NCI-H2171 treated with DMSO at 0.1 percent for 48 hours (cell line): Measurements from ENCODE around the gene FAM151A.
"Not testable (repeated sequence)": the region's sequence is repeated elsewhere in the genome, so short reads cannot be mapped to it uniquely, and the experiment has no call there.

ENCODE experiments used
- DNase-seq: peaks from one replicate; lab custom pipeline; 2025; lab: John Stamatoyannopoulos, UW

The FAM151A gene

DNA sequence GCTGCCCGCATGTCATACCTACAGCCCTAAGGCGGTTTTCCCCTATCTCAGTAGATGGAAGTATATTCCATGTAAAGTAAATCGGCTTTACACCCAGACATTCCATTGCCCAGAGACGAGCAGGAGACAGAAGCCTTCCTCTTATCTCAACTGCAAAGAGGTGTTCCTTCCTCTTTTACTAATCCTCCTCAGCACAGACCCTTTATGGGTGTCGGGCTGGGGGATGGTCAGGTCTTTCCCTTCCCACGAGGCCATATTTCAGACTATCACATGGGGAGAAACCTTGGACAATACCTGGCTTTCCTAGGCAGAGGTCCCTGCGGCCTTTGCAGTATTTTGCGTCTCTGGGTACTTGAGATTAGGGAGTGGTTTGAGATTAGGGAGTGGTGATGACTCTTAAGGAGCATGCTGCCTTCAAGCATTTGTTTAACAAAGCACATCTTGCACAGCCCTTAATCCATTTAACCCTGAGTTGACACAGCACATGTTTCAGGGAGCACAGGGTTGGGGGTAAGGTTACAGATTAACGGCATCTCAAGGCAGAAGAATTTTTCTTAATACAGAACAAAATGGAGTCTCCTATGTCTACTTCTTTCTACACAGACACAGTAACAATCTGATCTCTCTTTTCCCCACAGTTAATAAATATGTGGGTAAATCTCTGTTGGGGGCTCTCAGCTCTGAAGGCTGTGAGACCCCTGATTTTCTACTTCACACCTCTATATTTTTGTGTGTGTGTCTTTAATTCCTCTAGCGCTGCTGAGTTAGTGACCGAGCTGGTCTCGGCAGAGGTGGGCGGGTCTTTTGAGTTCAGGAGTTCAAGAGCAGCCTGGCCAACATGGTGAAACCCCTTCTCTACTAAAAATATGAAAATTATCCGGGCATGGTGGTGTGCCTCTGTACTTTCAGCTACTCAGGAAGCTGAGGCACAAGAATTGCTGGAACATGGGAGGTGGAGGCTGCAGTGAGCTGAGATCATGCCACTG, 13.4 kb upstream of the FAM151A start:
- not testable (repeated sequence) for DNase-seq

DNA sequence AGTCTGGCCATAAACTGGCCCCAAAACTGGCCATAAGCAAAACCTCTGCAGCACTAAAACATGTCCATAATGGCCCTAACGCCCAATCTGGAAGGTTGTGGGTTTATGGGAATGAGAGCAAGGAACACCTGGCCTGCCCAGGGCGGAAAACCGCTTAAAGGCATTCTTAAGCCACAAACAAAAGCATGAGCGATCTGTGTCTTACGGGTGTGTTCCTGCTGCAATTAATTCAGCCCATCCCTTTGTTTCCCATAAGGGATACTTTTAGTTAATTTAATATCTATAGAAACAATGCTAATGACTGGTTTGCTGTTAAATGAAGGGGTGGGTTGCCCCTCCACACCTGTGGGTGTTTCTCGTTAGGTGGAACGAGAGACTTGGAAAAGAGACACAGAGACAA, 12.5 kb upstream of the FAM151A start:
- not testable (repeated sequence) for DNase-seq

DNA sequence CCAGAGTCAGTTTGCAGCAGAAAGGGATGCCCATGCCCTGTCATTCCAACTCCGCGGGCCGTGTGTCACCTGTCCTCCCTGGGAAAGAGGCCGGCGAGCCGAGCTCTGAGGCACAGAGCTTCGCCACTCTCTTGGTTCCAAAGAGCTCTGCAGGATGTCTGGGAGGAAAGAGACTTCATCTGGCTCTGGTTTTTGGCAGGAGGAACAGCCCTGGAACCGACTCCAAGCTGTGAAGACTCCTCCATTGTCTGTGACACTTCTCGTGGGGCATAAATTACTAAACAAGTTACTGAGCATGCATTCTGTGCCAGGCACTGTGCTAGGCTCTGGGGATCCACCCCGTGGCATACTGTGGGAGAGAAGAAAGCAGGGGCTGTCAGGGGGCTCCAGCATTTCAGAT, 3.9 kb upstream of the FAM151A start:
- no peak for DNase-seq

DNA sequence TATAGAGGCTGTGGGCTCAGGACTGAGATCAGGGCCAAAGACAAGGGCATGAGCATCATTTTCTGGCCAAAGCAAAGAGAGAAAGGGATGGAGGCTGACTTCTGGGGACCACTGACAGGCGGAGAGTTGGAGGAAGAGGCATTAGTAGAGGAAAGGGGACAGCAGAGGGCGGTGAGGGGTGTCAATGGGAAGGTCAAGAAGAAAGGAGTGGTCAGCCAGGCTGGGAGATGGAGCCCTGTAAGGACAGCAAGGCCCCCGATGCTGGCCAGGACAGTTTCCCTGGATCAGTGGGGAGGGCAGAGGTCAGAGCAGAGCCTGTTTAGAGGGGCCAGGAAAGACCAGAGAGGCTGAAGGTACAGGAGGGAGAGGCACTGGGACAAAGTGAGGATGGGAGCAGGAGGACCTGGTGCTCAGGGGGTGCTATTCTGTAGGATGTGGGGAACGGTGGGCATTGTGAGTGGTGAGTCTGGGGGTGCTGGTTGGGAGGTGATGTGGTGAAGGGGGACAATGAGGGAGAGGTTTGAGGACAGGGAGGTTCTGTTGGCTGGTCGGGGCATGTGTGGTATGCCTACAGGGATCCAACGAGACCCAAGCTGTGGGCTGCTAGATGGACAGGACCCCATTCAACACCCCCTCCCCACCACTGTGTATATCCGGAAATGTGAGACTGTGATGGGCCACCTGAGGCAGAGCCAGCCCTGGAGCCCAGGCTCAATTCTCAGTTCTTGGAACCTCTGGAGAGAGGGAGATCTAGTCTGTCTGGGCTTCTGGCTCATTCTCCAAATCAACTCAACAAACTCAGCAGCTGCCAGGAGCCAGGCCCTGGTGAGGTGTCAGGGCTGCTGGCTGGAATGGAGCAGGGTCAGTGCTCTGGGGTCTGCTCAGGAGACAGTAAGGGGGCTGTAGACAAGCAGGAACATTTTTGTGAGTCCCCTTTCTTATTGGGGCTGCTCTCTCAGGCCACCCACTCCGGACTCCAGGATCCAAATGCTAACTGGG, 1.4 kb upstream of the FAM151A start:
- DNase-seq: no peak

DNA sequence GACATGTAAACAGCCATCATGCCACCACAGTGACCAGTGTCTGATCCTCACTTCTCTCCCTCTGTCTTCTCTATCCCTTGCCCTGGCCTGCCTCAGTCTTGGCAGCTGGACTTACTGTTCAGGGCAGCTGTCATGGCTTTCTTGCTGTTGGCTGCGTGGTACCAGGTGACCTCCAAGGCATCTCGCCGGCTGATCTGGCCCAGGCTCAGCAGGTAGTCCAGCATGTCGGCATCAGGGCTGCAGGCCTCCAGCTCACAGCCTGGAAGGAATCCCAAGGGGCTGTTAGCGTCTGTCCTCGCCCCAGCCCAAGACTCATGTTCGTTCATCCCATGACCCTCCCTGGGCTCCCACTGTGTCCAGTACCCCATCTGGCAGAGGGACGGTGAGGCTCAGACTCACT, 3.6 kb downstream of the FAM151A start:
- no peak for DNase-seq

DNA sequence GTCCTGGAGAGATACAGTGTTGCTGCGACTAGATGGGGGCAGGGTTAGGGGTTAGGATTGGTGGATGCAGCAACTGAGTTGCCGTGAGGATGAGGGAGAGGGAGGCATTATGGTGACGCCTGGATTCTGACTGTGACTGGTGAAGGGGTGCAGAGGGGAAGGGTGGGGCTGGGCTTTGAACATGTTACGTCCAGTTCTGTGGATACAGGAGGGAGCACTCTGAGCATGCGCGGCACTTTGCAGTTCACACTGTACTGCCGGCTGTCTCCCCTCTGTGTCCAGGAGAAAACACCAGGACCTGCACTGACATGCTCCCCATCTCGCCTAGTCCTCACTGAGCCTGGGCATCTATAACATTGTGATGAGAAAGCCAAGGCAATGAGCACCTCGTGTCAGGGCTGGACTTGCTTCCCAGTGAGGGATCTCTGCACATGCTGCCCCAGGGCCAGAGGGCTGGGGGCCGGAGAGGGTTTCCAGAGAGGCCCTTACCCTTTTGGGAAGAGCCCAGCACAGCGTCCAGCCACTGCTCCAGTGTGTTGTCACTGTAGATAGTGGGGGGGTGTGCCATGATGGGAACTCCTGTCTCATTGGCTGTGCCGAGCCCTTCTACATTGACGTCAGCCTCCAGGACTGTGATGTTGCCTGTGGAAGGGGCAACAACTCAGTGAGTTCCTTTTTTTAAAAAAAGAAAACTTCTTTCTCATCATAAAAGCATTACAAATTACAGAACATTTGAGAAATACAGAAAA, 7.6 kb downstream of the FAM151A start:
- no peak for DNase-seq

DNA sequence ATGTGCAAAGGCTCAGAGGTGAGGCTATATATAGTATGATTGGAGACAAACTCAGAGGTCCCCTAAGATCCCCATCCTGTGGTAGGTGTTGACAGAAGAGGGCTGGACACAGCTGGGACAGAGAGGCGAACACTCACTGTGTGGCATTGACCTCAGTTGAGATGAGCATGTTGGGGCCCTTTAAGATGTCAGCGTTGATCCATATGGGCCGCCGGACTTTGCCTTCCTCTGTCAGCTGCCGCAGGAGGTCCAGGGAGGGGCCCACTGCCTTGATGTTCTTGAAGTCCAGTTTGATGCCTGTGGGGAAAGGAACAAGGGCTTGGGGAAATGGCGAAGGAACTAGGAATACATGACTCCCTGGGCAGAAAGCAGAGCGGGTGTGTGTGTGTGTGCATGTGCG, 8.8 kb downstream of the FAM151A start:
- no peak for DNase-seq

DNA sequence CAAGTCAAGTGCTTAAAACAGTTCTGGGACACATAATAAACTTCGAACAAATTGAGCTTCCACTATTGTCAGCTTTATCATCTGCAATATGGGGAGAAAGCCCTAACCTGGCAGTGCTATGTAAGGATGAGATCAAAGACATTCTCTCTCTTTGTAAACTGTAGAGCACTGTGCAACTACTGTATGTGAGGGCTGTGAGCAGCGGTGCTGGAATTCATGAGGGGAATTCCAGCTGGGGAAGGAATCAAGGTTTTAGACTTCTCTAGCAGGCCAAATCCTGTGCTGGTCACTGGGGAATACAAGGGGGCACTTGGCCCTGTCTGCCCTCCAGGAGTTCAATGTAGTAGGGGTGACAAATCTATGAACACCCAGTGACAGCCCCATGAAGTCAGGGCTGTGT, 9.3 kb downstream of the FAM151A start:
- no peak for DNase-seq

DNA sequence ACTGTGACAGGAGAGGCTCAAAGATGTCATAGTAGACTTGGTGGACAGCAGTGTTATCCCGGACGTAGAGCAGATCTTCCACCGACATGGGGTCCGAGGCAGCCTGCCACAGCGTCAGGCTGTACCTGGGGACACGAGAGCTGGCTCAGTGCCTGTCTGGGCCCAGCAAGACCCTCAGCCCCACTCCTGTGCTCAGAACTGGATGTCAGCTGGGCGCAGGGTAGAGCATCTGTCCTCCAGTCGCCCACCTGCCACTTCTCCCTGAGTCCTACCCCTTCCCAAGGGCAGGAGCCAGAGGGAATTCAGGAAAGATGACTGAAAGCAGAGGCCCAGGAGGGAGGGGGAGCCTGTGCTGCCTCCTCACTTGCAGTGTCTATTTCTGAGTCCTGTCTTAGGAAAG, 11.7 kb downstream of the FAM151A start:
- peak; percentile 63 for DNase-seq

DNA sequence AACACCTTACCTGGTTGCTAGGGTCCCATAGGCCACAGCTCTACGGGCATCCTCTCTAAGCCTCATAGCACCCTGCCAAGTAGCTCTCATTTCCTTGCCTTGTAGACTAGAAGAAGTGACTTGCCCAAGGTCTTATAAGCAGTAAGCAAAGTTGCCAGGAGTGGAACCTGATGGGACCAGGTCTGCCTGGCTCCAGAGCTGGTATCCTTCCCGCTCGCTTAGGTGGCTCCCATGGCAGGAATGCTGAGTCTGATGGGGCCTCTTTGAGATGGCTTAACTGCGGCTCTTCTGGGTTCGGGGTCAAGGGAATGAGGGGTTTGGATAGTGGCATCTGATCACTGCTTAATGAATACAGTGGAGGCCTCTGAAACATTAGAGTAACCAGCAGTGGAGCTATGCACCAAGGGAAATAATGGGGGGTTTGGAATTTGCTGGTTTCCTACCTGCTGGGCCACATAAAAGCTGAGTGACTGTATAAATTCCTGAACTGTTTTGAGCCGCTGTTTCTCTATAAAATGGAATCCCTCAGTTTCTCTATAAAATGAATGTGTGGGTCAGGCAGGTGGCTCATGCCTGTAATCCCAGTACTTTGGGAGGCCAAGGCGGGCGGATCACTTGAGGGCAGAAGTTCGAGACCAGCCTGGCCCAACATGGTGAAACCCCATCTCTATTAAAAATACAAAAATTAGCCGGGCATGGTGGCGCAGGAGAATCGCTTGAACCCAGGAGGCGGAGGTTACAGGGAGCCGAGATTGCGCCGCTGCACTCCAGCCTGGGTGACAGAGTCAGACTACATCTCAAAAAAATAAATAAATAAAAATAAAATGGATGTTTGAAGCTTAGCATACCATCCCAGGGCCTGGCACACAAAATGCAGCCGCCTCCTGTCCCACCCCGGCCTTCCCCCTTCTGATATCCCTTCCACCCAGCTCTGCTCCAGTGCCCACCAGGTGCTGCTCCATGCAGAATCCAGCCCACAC, 12.4 kb downstream of the FAM151A start:
- no peak for DNase-seq

DNA sequence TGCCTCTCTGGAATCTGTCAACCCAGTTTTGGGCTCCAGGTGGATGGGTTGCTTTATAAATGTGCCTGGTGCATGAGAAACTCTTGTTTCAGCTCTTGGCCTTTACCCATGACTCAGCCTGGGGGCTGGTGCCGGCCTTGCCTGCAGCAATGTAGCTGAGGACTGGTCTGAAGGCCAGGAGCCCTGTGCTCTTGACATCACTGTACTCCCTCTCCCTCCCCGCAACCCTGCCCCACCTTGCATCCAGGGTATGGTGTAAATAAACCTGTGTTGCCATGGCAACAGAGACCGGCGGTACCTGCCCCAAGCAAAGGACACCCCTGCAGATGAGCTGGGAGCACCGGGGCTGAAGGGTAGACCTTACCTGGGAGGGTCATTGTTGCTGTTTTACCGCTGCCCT, 13.3 kb downstream of the FAM151A start:
- DNase-seq: no peak

DNA sequence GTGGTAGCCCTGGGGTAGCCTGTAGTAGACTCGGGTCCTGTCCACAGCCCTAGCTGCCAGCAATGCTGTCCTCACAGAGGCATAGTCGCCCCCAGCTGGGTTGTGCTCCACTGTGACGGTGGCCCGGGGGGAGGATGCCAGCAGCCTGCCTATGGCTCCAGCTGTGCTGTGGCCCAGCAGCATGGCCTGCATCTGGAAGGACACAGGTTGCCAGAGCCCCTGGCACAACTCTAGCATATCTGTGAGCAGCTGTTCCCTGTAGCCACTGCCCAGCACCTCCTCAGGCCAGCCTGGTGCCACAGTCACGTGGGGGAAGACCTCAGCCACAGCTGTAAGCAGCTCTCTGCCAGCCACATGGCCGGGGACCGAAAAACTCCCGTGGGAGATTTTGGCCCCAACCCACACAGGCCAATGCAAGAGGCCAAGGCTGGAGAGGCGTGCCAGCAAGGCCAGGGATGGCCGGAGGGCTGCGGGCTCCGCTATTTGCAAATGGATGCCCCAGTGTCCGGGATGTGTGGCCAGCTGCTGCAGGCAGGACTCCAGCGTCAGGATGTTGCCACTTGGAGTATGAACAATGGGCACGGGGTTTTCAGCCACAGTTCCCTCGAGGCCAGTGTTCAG, 13.9 kb downstream of the FAM151A start:
- DNase-seq: no peak

DNA sequence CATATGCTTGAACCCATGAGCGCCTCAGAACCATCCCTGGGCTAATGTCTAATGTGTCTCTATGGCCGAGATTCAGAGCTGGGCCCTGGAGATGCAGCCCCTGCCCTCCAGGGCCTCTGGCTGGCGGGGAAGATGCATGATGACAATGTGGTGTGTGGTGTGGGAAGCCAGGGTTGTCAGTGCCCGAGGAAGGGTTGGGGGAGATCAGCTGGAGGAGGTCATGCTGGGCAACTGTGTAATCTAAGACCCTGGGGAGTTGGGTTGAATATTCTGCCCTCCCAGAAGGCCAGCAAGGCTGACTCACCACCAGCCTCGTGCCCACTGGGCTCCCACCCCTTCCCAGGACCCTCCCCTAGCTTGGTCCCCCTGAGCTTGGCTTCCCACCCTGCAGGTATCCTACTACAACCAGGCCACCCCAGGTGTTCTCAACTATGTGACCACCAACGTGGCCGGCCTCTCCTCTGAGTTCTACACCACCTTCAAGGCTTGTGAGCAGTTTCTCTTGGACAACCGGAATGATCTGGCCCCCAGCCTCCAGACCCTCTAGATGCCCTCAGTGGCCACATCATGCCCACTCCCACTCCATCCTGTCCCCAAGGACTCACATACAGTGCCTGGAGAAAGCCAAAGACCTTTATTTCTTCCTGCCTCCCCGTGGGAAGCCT, 14.6 kb downstream of the FAM151A start:
- no peak for DNase-seq

DNA sequence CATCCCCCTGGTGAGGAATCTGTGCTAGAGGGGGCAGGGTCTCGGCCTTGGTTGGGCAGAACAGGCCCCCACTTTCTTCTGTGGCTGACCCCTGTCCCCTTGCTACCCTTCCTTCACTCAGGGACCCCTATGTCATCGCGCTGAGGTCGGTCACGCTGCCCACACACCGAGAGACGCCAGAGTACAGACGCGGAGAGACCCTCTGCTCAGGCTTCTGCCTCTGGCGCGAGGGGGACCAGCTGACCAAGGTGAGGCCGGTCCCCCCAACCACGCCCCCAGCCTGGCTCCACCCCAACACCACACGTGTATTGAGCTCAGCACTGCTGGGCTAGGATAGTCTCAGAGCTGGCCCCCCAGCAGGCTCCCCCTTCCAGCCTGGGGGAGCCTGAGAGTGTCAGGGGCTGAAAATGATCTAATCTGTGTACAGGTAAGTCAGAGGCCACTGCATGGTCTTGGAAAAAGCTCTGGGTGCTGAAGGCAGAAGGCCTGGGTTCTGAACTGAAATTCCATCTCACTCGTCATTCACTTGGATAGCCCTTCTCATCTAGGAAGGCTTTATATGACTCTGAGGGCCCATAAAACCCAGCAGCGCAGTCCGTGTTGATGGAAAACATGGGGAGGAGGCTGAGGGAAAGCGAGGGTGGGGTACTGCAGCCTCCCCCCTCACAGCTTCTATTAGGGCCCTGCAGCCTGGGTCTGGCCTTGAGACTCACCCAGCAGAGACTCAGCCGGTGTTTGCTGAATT, 15.3 kb downstream of the FAM151A start:
- DNase-seq: no peak

DNA sequence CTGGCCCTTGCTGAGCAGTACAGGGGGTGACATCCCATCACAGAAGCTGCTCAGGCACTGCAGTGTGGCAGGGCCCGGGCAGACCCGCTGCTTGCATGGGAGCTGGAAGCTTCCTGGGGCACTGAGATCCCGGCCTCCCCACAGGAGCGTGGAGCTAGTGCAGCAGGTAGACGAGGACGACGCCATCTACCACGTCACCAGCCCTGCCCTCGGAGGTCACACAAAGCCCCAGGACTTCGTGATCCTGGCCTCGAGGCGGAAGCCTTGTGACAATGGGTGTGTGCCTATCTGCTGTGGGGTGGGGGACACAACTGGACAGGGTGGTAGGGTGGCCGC, 16.4 kb downstream of the FAM151A start:
- DNase-seq: no peak

DNA sequence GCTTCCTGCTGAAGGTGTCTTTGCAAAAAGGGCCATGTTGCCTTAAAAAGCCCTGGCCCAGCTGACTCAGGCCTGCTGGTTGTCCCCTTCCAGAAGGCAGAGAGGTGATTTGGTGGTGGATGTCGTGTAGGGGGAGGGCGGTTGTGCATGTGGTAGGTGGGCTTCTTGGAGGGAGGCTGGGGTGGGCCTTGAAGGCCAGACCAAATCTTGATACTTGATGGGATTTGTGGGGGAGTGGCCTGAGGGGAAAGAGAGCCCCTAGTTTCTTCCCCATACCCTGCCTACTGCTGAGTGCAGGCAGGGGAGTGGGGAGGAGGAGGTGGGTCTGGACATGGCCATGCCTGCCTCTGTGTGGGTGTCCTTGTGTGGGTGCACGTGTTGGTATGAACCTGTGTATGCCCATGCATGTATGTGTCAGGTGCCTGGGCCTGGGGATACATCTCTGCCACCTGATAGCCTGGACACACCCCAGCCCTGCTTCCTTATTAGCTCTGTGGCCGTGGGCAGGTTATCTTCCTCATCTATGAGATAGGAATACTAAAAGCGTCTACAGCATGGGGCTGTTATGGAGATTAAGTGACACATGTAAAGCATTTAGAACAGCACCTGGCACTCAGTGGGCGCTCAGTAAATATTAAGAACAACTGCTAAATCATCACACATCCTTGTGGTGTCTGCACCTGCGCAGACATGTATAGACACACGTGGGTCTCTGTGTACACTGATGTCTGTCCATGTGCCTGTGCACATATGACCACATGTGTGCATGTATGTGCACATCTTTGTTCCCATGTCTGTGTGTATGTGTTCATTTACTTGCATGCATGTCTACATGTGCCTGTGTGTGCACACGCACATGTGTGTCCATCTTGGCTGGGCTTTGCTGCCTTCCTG, 17.0 kb downstream of the FAM151A start:
- DNase-seq: no peak

DNA sequence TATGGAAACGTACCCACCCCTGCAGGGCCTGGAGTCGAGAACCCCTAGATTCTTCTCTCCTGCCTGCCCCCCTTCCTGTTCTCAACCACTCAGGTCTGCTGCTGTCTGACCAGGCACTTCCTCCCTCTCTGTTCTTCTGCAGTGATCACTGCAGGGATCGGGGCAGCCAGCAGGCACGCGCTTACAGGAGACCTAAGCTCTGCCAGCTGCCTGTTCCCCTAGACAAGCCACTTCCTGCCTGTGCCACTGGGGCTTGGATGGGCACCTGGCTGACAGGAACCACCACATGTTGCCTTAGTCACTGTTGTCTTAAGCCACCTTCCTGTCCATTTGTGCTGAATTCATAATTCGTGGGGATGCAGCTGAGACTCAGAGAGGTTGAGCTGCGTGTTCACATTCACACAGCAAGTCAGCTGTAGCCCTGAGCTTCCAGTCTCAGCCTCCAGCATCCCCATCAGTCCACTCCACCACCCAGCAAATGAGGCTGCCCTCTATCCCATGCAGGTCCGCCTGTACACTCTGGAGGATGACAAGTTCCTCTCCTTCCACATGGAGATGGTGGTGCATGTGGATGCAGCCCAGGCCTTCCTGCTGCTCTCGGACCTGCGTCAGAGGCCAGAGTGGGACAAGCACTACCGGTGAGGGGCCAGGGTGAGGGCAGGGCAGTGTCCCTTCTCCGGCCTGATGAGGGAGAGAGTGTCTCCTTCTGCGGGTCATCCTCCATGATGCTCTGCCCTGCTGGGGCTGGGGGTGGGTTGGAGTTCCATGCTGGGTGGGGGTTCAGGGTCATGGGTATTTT, 18.6 kb downstream of the FAM151A start:
- no peak for DNase-seq
